Heart left ventricle (tissue), 16 donors: Measurements from ENCODE around the gene ADAM15. TPM values are rescaled to one million over a fixed set of nuclear protein-coding genes. Genes with fewer than 3 reads are reported as not detected.

Experiments used
- ATAC-seq, 4 donors: fragments of 200-7000 bp; cut with Tn5 transposase; one replicate each; pipeline ENCODE4 v1.9.1; 2020 to 2022; ENCODE audit warnings: moderate library complexity in 4 of 4, mild to moderate bottlenecking in 3 of 4, moderate number of reproducible peaks in 1 of 4
- DNase-seq, 5 donors: peaks; one replicate each; pipeline ENCODE4 v3.0.0-alpha.2; 2020
- H3K27ac ChIP-seq, 12 donors: fragments of 200-600 bp; sonication (generic) in 4 of 12; one replicate each; pipeline versions ENCODE4 v1.5.0 to v1.8.0; 2016 to 2022; ENCODE audit warnings: mild to moderate bottlenecking in 2 of 12
- H3K27me3 ChIP-seq, 9 donors: fragments of 200-600 bp; sonication (generic) in 2 of 9; one replicate each; pipeline versions ENCODE4 v1.5.1 to v1.8.0; 2016 to 2022; ENCODE audit warnings: mild to moderate bottlenecking in 3 of 9
- H3K36me3 ChIP-seq, 9 donors: fragments of 200-600 bp; sonication (generic) in 2 of 9; one replicate each; pipeline versions ENCODE4 v1.5.0 to v1.8.0; 2018 to 2022; ENCODE audit warnings: mild to moderate bottlenecking in 2 of 9
- H3K4me1 ChIP-seq, 12 donors: fragments of 200-600 bp; sonication (generic) in 4 of 12; one replicate each; pipeline versions ENCODE4 v1.5.0 to v1.8.0; 2016 to 2022; ENCODE audit warnings: mild to moderate bottlenecking in 3 of 12
- H3K4me3 ChIP-seq, 12 donors: fragments of 200-600 bp; sonication (generic) in 4 of 12; one replicate each; pipeline versions ENCODE4 v1.5.0 to v1.8.0; 2017 to 2022; ENCODE audit warnings: mild to moderate bottlenecking in 9 of 12, moderate library complexity in 4 of 12
- H3K9me3 ChIP-seq, 12 donors: fragments of 200-600 bp; sonication (generic) in 4 of 12; one replicate each; pipeline versions ENCODE4 v1.5.0 to v1.8.0; 2016 to 2022; ENCODE audit warnings: mild to moderate bottlenecking in 1 of 12
- POLR2A ChIP-seq, 2 donors: fragments of 450-650 bp; IDR thresholded peaks; one replicate each; pipeline ENCODE4 v1.6.1; 2017; ENCODE audit warnings: antibody characterized with exemption in 2 of 2, mild to moderate bottlenecking in 2 of 2, moderate library complexity in 2 of 2
- WGBS, 4 donors: extraction: QIAGEN DNeasy Blood & Tissue Kit in 2 of 4; methylation state at CpG; one replicate each; pipeline versions ENCODE4 v1.1.5 to v1.1.7; 2013 to 2018; 5-methylcytosine and 5-hydroxymethylcytosine counted together
- intact Hi-C, 10 donors: fragments of 100-400 bp; cut with DNase I; formaldehyde crosslinking; loops; one replicate each; pipeline versions ENCODE4 v1.11.1 to v1.14.2; 2022
- polyA plus RNA-seq, 2 donors: library from polyadenylated mRNA; stranded (reverse); fragments of 200-250 nt; gene quantifications; one replicate each; pipeline ENCODE4 v1.2.3, GENCODE V29; 2013
- total RNA-seq, 9 donors: library from RNA; depleted of rRNA in 2 of 9; stranded (reverse); fragments of >200 nt in 2 of 9; fragmentation: NEBNext Ultra II Directional in 3 of 9; extraction: Animal tissue kit (Norgen Biotek cat#: 25700) in 3 of 9; gene quantifications; one replicate each; pipeline versions ENCODE4 v1.1.0 to v1.2.4, GENCODE V29; 2016 to 2023
- TF ChIP-seq, protein P1 (sequence below), 12 donors: fragments of 200-600 bp; sonication (generic) in 4 of 12; IDR thresholded peaks; one replicate each; pipeline versions ENCODE4 v1.5.0 to v1.8.0; 2018 to 2022; ENCODE audit warnings: antibody characterized with exemption in 12 of 12, mild to moderate bottlenecking in 5 of 12
- donor health status: ischemic (EF 13 %, LVEDD 7.1; RV severe dilation, severe dysfunction).
- donor health status: healthy with polysubstance abuse.
- donor health status: DM: no; HTN: yes; CAD: no.
- donor health status: DM: no; HTN: no; CAD: no.
- donor health status: ischemic (EF 25% LVEDD 6.9; RV normal size, moderate dysfunction).
- donor health status: ischemic (EF 25% LVEDD 5.7; RV mildly dilated, moderate dysfunction).
- donor health status: healthy.
- donor health status: DM: yes; HTN: yes; CAD: no.
- donor health status: ischemic (EF 35%, LVEDD 5.7; RV mildly dilated, moderate dysfunction).
- donor health status: nonischemic (EF 11% LVEDD 7.7; RV severe dilation, severe dysfunction).
- donor health status: DM: yes; HTN: yes; CAD: no.
- donor health status: PGD.
- donor health status: ischemic (EF 29% LVEDD 5.4; RV normal size, mild dysfunction).
- donor health status: nonischemic (EF 23%, LVEDD 6.1; RV moderate dilation, normal function).

The ADAM15 gene
- total and polyA plus RNA-seq, 11 donors = 55.8 to 199 (median 84.2) TPM

DNA sequence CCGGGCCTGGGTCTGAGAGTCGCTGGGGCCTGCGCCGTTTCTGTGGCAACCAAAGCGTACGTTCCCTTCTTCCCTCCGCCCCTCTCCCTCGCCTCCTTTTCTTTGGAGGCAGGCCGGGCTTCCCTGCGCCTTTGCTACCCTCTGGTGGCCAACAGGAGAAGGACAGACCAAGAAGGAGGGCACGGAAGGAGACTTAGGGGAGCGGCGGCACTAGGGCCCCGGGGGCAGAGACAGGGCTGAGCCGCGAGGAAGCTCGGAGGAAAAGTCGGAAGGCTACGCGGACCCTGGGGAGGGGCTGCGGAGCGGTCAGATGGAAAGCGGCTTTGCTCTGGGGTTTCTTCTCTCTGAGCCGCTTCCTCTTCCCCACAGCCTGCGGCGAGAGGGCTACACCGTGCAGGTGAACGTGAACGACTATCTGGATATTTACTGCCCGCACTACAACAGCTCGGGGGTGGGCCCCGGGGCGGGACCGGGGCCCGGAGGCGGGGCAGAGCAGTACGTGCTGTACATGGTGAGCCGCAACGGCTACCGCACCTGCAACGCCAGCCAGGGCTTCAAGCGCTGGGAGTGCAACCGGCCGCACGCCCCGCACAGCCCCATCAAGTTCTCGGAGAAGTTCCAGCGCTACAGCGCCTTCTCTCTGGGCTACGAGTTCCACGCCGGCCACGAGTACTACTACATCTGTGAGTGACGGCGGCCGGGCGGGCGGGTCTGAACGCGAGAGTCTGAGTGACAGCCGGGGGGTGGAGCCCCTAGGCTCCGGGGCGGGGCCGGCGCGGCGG is 33.8 kb downstream of the ADAM15 start:
- Histone ChIP-seq H3K4me1 (peaks cover 9 to 63% (median 44%) of the 10 kb centered on the region in 12 donors), H3K36me3 (no peaks in the 10 kb centered on the region), H3K27ac (peak overlapping the region; percentile 65 to 97 (median 88)), H3K4me3 (peak overlapping the region; percentile 52 to 87 (median 73)), H3K27me3 (peaks cover 38 to 46% (median 45%) of the 10 kb centered on the region in 9 donors), H3K9me3 (no peaks in the 10 kb centered on the region)
- 1 to 2% (median 1%) methylated on average over 37 to 67 of the region's 67 CpGs for WGBS, 4 donors
- ATAC-seq = peak; percentile 83 to 91 (median 88)
- intact Hi-C loops = loop anchor here in 9 of 10 donors (1.0 to 10.0 kb wide), 11 partner anchors 22 to 530 kb away; partner anchors contain the start of genes EFNA4 (in 2 of the 9), PYGO2 (in 2 of the 9), PBXIP1 (in 1 of the 9) and UBE2Q1 (in 1 of the 9)
- DNase-seq = peak; percentile 92 to 96 (median 93)
- TF ChIP-seq, protein P1, sequence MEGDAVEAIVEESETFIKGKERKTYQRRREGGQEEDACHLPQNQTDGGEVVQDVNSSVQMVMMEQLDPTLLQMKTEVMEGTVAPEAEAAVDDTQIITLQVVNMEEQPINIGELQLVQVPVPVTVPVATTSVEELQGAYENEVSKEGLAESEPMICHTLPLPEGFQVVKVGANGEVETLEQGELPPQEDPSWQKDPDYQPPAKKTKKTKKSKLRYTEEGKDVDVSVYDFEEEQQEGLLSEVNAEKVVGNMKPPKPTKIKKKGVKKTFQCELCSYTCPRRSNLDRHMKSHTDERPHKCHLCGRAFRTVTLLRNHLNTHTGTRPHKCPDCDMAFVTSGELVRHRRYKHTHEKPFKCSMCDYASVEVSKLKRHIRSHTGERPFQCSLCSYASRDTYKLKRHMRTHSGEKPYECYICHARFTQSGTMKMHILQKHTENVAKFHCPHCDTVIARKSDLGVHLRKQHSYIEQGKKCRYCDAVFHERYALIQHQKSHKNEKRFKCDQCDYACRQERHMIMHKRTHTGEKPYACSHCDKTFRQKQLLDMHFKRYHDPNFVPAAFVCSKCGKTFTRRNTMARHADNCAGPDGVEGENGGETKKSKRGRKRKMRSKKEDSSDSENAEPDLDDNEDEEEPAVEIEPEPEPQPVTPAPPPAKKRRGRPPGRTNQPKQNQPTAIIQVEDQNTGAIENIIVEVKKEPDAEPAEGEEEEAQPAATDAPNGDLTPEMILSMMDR (IDR thresholded peaks at IDR 0.05) = peak; percentile 89 to 98 (median 93)
- no peak for TF ChIP-seq POLR2A (IDR thresholded peaks at IDR 0.05)

DNA sequence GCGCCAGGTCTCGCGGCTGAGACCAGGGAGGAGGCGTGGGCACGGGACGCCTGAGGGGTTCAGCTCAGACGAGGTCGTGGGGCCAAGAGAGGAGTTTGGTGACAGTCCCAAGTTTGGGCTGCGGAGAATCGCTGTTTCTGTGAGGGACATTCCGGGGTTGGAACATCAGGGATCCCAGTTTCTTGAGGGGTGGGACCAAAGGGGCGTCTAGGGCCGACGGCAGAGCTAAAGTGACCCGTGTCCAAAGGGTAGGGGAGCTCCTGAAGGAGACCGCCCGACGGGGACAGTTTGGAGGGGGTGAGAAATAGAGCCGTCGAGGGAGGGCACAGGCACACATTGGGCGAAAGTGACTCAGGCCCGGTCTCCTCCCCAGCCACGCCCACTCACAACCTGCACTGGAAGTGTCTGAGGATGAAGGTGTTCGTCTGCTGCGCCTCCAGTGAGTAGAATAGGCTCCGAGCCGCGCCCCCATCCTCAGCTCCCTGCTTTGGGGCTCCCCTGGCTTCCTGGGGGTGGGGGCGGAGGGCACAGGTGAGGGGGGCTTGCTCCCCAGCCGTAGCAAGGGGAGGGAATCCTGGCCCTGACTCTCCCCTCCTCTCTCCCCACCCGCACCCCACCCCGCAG is 34.5 kb downstream of the ADAM15 start:
- Histone ChIP-seq H3K27ac (peak overlapping the region; percentile 65 to 97 (median 88)), H3K27me3 (peaks cover 32 to 39% (median 38%) of the 10 kb centered on the region in 9 donors), H3K4me1 (peaks cover 2 to 56% (median 37%) of the 10 kb centered on the region in 12 donors), H3K4me3 (peak overlapping the region; percentile 52 to 87 (median 73)), H3K36me3 (no peaks in the 10 kb centered on the region), H3K9me3 (no peaks in the 10 kb centered on the region)
- peak in 3 of 5 donors; percentile 68 to 73 (median 70) for DNase-seq
- TF ChIP-seq, protein P1 (IDR thresholded peaks at IDR 0.05) = no peak
- TF ChIP-seq POLR2A (IDR thresholded peaks at IDR 0.05) = no peak
- WGBS, 4 donors = 1 to 3% (median 2%) methylated on average over 14 to 32 of the region's 32 CpGs
- ATAC-seq = peak in 3 of 4 donors; percentile 18 to 28 (median 24)
- intact Hi-C loops = loop anchor here in 6 of 10 donors (2.0 to 10.0 kb wide), 4 partner anchors 23 to 531 kb away; partner anchors contain the start of genes EFNA4 (in 1 of the 6), PYGO2 (in 1 of the 6) and UBE2Q1 (in 1 of the 6)

DNA sequence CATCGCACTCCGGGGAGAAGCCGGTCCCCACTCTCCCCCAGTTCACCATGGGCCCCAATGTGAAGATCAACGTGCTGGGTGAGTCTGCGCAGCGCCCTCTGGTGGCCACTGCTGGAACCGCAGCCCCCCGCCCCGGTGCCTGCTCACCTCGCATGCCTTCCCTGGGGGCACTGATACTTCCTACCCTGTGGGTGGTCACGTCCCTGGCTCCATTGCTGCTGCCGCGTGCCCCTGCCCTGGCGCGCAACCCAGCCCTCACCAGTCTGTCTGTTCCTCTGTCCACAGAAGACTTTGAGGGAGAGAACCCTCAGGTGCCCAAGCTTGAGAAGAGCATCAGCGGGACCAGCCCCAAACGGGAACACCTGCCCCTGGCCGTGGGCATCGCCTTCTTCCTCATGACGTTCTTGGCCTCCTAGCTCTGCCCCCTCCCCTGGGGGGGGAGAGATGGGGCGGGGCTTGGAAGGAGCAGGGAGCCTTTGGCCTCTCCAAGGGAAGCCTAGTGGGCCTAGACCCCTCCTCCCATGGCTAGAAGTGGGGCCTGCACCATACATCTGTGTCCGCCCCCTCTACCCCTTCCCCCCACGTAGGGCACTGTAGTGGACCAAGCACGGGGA is 35.1 kb downstream of the ADAM15 start:
- DNase-seq (peak; percentile 59 to 82 (median 65)), ATAC-seq (peak in 3 of 4 donors; percentile 16 to 28 (median 25))
- TF ChIP-seq, protein P1 (IDR thresholded peaks at IDR 0.05) = peak; percentile 95 to 99 (median 96)
- TF ChIP-seq POLR2A (IDR thresholded peaks at IDR 0.05) = no peak
- Histone ChIP-seq H3K27me3 (peaks cover 26 to 33% (median 32%) of the 10 kb centered on the region in 9 donors), H3K9me3 (no peaks in the 10 kb centered on the region), H3K4me3 (peak overlapping the region in 10 of 12 donors; percentile 60 to 87 (median 76)), H3K27ac (peak overlapping the region in 2 of 12 donors; percentile 92 to 97), H3K36me3 (no peaks in the 10 kb centered on the region), H3K4me1 (peaks cover 2 to 52% (median 32%) of the 10 kb centered on the region in 12 donors)
- 20 to 24% (median 22%) methylated on average over 6 to 24 of the region's 24 CpGs for WGBS, 4 donors
- intact Hi-C loops = loop anchor here in 2 of 10 donors (10.0 kb wide), 2 partner anchors 121 to 531 kb away; partner anchors contain the start of genes PYGO2 (in 1 of the 2) and UBE2Q1 (in 1 of the 2)
